ENCODE measurements around the gene KCNK5.

- TF ChIP-seq, protein P1, sequence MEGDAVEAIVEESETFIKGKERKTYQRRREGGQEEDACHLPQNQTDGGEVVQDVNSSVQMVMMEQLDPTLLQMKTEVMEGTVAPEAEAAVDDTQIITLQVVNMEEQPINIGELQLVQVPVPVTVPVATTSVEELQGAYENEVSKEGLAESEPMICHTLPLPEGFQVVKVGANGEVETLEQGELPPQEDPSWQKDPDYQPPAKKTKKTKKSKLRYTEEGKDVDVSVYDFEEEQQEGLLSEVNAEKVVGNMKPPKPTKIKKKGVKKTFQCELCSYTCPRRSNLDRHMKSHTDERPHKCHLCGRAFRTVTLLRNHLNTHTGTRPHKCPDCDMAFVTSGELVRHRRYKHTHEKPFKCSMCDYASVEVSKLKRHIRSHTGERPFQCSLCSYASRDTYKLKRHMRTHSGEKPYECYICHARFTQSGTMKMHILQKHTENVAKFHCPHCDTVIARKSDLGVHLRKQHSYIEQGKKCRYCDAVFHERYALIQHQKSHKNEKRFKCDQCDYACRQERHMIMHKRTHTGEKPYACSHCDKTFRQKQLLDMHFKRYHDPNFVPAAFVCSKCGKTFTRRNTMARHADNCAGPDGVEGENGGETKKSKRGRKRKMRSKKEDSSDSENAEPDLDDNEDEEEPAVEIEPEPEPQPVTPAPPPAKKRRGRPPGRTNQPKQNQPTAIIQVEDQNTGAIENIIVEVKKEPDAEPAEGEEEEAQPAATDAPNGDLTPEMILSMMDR (conservative IDR thresholded peaks at IDR 0.05 in 1 of 2, IDR thresholded peaks at IDR 0.05 in 1 of 2; ENCODE audit: extremely low read depth in 1 of 2, insufficient read depth in 1 of 2, low read depth in 1 of 2, low read length in 2 of 2), result no peak
- no peak for TF ChIP-seq EZH2 (IDR thresholded peaks at IDR 0.05; ENCODE audit: borderline replicate concordance, low read length)
Measured at GRCh38 chr6:39189131-39189530, 40.1 kb downstream of the KCNK5 start.
